HEK293T (cell line): ENCODE data around the gene MARCKS.

Source experiments
- ARNT ChIP-seq: fragments of 450-650 bp; IDR thresholded peaks from 2 replicates; pipeline ENCODE4 v1.6.1; 2017; ENCODE audit warnings: mild to moderate bottlenecking
- CTBP1 ChIP-seq: fragments of 450-650 bp; IDR thresholded peaks from 2 replicates; pipeline ENCODE4 v1.6.1; 2016; ENCODE audit warnings: borderline replicate concordance
- FOXA1 ChIP-seq: fragments of 450-650 bp; IDR thresholded peaks from 2 replicates; pipeline ENCODE4 v1.6.1; 2016; ENCODE audit warnings: mild to moderate bottlenecking
- FOXK2 ChIP-seq: fragments of 450-650 bp; IDR thresholded peaks from 2 replicates; pipeline ENCODE4 v1.6.1; 2016; ENCODE audit warnings: mild to moderate bottlenecking
- HDGF ChIP-seq: fragments of 450-650 bp; IDR thresholded peaks from 2 replicates; pipeline ENCODE4 v1.6.1; 2017; ENCODE audit warnings: antibody characterized with exemption, borderline replicate concordance
- LEF1 ChIP-seq: fragments of 450-650 bp; IDR thresholded peaks from 2 replicates; pipeline ENCODE4 v1.6.1; 2017; ENCODE audit warnings: mild to moderate bottlenecking, borderline replicate concordance
- NFRKB ChIP-seq: fragments of 450-650 bp; IDR thresholded peaks from 2 replicates; pipeline ENCODE4 v1.6.1; 2016; ENCODE audit warnings: mild to moderate bottlenecking, moderate library complexity
- SP1 ChIP-seq: fragments of 450-650 bp; IDR thresholded peaks from 2 replicates; pipeline ENCODE4 v1.6.1; 2017
- TARDBP ChIP-seq: fragments of 450-650 bp; IDR thresholded peaks from 2 replicates; pipeline ENCODE4 v1.6.1; 2016
- ZNF384 ChIP-seq: fragments of 450-650 bp; IDR thresholded peaks from 2 replicates; pipeline ENCODE4 v1.6.1; 2016
- TF ChIP-seq, protein P1 (sequence below): fragments of 450-650 bp; IDR thresholded peaks from 2 replicates; pipeline ENCODE4 v1.6.1; 2016

DNA sequence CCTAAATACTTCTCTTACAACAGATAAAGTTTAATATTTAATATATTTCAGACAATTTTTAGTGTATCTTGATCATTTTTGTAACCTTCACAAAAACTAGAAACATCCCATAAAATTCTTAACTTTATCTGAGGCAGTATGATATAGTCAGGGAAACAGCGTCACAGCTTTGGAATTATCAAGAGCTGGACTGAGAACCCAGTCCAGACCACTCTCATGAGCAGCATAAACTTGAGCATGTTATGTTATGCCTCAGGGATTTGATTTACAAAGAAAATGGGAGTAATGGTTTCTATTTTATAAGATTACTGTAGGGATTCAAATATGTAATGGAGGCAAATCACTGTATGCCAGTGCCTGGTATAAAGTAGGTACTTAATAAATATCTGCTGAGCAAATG is 8.3 kb upstream of the MARCKS start:
- no peak for TF ChIP-seq ZNF384
- TF ChIP-seq FOXK2: no peak
- TF ChIP-seq, protein P1, sequence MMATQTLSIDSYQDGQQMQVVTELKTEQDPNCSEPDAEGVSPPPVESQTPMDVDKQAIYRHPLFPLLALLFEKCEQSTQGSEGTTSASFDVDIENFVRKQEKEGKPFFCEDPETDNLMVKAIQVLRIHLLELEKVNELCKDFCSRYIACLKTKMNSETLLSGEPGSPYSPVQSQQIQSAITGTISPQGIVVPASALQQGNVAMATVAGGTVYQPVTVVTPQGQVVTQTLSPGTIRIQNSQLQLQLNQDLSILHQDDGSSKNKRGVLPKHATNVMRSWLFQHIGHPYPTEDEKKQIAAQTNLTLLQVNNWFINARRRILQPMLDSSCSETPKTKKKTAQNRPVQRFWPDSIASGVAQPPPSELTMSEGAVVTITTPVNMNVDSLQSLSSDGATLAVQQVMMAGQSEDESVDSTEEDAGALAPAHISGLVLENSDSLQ: no peak
- no peak for TF ChIP-seq SP1
- TF ChIP-seq TARDBP: no peak
- TF ChIP-seq CTBP1: no peak
- no peak for TF ChIP-seq FOXA1
- no peak for TF ChIP-seq LEF1
- no peak for TF ChIP-seq HDGF
- no peak for TF ChIP-seq ARNT
- no peak for TF ChIP-seq NFRKB
